Adrenal gland (tissue), 5 donors: ENCODE data around the gene ANP32A.

ENCODE experiments used
- CTCF ChIP-seq, 6 experiments: fragments of 450-650 bp in 4 of 6; fragments of 200-600 bp in 2 of 6; sonication (generic) in 1 of 6; IDR thresholded peaks; 1 replicate in 5 of 6; 2 replicates in 1 of 6; pipeline versions ENCODE4 v1.5.1 to v1.8.0; 2016 to 2021; ENCODE audit warnings: antibody characterized with exemption in 6 of 6, mild to moderate bottlenecking in 2 of 6, moderate library complexity in 1 of 6
- POLR2A ChIP-seq, 2 donors: fragments of 450-650 bp; IDR thresholded peaks; one replicate each; pipeline ENCODE4 v1.6.1; 2017; ENCODE audit warnings: antibody characterized with exemption in 2 of 2, mild to moderate bottlenecking in 2 of 2, moderate library complexity in 1 of 2
- donor health status: DM: no; HTN: no; CAD: no.

DNA sequence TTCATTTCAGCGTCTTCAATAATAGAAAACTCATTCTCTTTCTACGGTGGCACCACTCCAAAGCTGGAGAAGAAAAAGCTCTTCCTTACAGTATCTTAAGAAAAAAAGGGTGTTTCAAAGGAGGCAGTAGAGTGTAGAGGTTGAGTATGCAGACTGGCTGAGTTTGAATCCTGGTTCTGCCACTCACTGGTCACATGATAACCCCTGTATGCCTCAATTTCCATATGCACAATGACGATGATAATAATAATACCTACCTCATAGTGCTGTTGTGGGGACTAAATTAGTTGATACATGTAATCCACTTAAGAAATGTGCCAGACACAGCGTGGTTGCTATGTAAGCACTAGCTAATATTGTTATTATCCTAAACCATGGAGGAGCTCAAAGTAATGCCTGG is 4.5 kb downstream of the ANP32A start:
- TF ChIP-seq CTCF (IDR thresholded peaks at IDR 0.05): no peak
- TF ChIP-seq POLR2A (IDR thresholded peaks at IDR 0.05): no peak
